ENCODE data around the gene SNRK. TPM values are rescaled to one million over a fixed set of nuclear protein-coding genes. Genes with fewer than 3 reads are reported as not detected.

SNRK gene
- total and polyA plus RNA-seq, 4 donors = 7.8 to 95.1 (median 38.7) TPM

GRCh38 chr3:43248973-43249372 is 37.4 kb upstream of the SNRK start:
- DNase-seq (no peak), ATAC-seq (ENCODE audit: low FRiP score) (no peak)
- no peak overlapping the region for H3K27ac ChIP-seq (ENCODE audit: low read depth in 1 of 2, low read length in 2 of 2)
- H3K27me3 ChIP-seq (ENCODE audit: control insufficient read depth in 1 of 2, insufficient read depth in 2 of 2, low read length in 1 of 2) = no peaks in the 10 kb centered on the region
- WGBS, 2 donors = 83 to 87% methylated on average over 2 of the region's 2 CpGs
- intact Hi-C loops (cut with DNase I) = no loop called here
- H3K4me1 ChIP-seq (ENCODE audit: control insufficient read depth in 1 of 2, insufficient read depth in 2 of 2, low read length in 2 of 2) = no peaks in the 10 kb centered on the region
- H3K9me3 ChIP-seq (ENCODE audit: control insufficient read depth, low read length) = peaks cover under 1% of the 10 kb centered on the region
- no peak overlapping the region for H3K4me3 ChIP-seq (ENCODE audit: low read length in 2 of 2)
- H3K36me3 ChIP-seq (ENCODE audit: control insufficient read depth in 1 of 2, insufficient read depth in 2 of 2, low read length in 1 of 2) = no peaks in the 10 kb centered on the region

- ATAC-seq (ENCODE audit: low FRiP score) (no peak), DNase-seq (no peak)
- H3K36me3 ChIP-seq (ENCODE audit: control insufficient read depth in 1 of 2, insufficient read depth in 2 of 2, low read length in 1 of 2) = no peaks in the 10 kb centered on the region
- no peaks in the 10 kb centered on the region for H3K4me1 ChIP-seq (ENCODE audit: control insufficient read depth in 1 of 2, insufficient read depth in 2 of 2, low read length in 2 of 2)
- no peak overlapping the region for H3K4me3 ChIP-seq (ENCODE audit: low read length in 2 of 2)
- H3K27ac ChIP-seq (ENCODE audit: low read depth in 1 of 2, low read length in 2 of 2) = no peak overlapping the region
- intact Hi-C loops (cut with DNase I) = no loop called here
- H3K9me3 ChIP-seq (ENCODE audit: control insufficient read depth, low read length) = no peaks in the 10 kb centered on the region
- H3K27me3 ChIP-seq (ENCODE audit: control insufficient read depth in 1 of 2, insufficient read depth in 2 of 2, low read length in 1 of 2) = no peaks in the 10 kb centered on the region
These were observed 36.9 kb upstream of the SNRK start for GRCh38 chr3:43249405-43249804.

DNA sequence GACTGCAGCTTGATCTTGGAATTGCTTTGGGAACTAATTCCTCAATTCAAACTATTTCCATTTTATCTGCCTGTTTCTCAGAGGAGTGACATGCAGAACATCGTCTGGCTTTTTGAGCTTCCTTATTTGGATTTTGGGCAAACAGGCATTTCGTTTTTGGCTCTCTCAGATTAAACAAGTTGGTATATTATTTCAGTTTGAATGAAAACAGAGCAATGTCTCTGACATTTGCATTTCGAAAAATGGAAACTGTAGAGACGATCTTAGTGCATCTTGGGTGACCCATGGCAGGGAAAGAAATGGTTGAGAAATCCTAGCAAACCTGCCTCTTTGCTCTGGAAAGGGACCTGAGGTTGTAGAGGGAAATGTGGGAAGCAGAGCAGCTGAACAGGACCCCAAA is 33.0 kb upstream of the SNRK start:
- no peak overlapping the region for H3K27ac ChIP-seq (ENCODE audit: low read depth in 1 of 2, low read length in 2 of 2)
- ATAC-seq (ENCODE audit: low FRiP score) (no peak), DNase-seq (no peak)
- no peaks in the 10 kb centered on the region for H3K36me3 ChIP-seq (ENCODE audit: control insufficient read depth in 1 of 2, insufficient read depth in 2 of 2, low read length in 1 of 2)
- 41 to 51% methylated on average over 4 of the region's 4 CpGs for WGBS, 2 donors
- intact Hi-C loops (cut with DNase I) = no loop called here
- H3K27me3 ChIP-seq (ENCODE audit: control insufficient read depth in 1 of 2, insufficient read depth in 2 of 2, low read length in 1 of 2) = no peaks in the 10 kb centered on the region
- H3K4me1 ChIP-seq (ENCODE audit: control insufficient read depth in 1 of 2, insufficient read depth in 2 of 2, low read length in 2 of 2) = no peaks in the 10 kb centered on the region
- H3K9me3 ChIP-seq (ENCODE audit: control insufficient read depth, low read length) = no peaks in the 10 kb centered on the region
- H3K4me3 ChIP-seq (ENCODE audit: low read length in 2 of 2) = no peak overlapping the region

- H3K4me3 ChIP-seq (ENCODE audit: low read length in 2 of 2) = no peak overlapping the region
- DNase-seq = no peak
- intact Hi-C loops (cut with DNase I) = no loop called here
- H3K36me3 ChIP-seq (ENCODE audit: control insufficient read depth in 1 of 2, insufficient read depth in 2 of 2, low read length in 1 of 2) = no peaks in the 10 kb centered on the region
- H3K27ac ChIP-seq (ENCODE audit: low read depth in 1 of 2, low read length in 2 of 2) = no peak overlapping the region
- no peaks in the 10 kb centered on the region for H3K27me3 ChIP-seq (ENCODE audit: control insufficient read depth in 1 of 2, insufficient read depth in 2 of 2, low read length in 1 of 2)
- 70 to 75% methylated on average over 1 of the region's 1 CpG for WGBS, 2 donors
- H3K9me3 ChIP-seq (ENCODE audit: control insufficient read depth, low read length) = no peaks in the 10 kb centered on the region
- no peaks in the 10 kb centered on the region for H3K4me1 ChIP-seq (ENCODE audit: control insufficient read depth in 1 of 2, insufficient read depth in 2 of 2, low read length in 2 of 2)
- no peak for ATAC-seq (ENCODE audit: low FRiP score)
These were observed 32.2 kb upstream of the SNRK start for GRCh38 chr3:43254125-43254524.

- Histone ChIP-seq H3K27ac (ENCODE audit: low read depth in 1 of 2, low read length in 2 of 2) (no peak overlapping the region), H3K9me3 (ENCODE audit: control insufficient read depth, low read length) (no peaks in the 10 kb centered on the region), H3K4me1 (ENCODE audit: control insufficient read depth in 1 of 2, insufficient read depth in 2 of 2, low read length in 2 of 2) (no peaks in the 10 kb centered on the region), H3K27me3 (ENCODE audit: control insufficient read depth in 1 of 2, insufficient read depth in 2 of 2, low read length in 1 of 2) (no peaks in the 10 kb centered on the region), H3K36me3 (ENCODE audit: control insufficient read depth in 1 of 2, insufficient read depth in 2 of 2, low read length in 1 of 2) (no peaks in the 10 kb centered on the region), H3K4me3 (ENCODE audit: low read length in 2 of 2) (no peak overlapping the region)
- 86 to 88% methylated on average over 2 of the region's 2 CpGs for WGBS, 2 donors
- DNase-seq (no peak), ATAC-seq (ENCODE audit: low FRiP score) (no peak)
- intact Hi-C loops (cut with DNase I) = no loop called here
These were observed 30.7 kb upstream of the SNRK start for GRCh38 chr3:43255662-43256061.

GRCh38 chr3:43256714-43257461 is 29.5 kb upstream of the SNRK start:
- Histone ChIP-seq H3K27ac (ENCODE audit: low read depth in 1 of 2, low read length in 2 of 2) (no peak overlapping the region), H3K36me3 (ENCODE audit: control insufficient read depth in 1 of 2, insufficient read depth in 2 of 2, low read length in 1 of 2) (no peaks in the 10 kb centered on the region), H3K9me3 (ENCODE audit: control insufficient read depth, low read length) (no peaks in the 10 kb centered on the region), H3K27me3 (ENCODE audit: control insufficient read depth in 1 of 2, insufficient read depth in 2 of 2, low read length in 1 of 2) (no peaks in the 10 kb centered on the region), H3K4me3 (ENCODE audit: low read length in 2 of 2) (no peak overlapping the region), H3K4me1 (ENCODE audit: control insufficient read depth in 1 of 2, insufficient read depth in 2 of 2, low read length in 2 of 2) (no peaks in the 10 kb centered on the region)
- intact Hi-C loops (cut with DNase I) = no loop called here
- ATAC-seq (ENCODE audit: low FRiP score) = no peak
- DNase-seq = no peak
- WGBS, 2 donors = 74 to 75% methylated on average over 1 of the region's 1 CpG

- Histone ChIP-seq H3K27ac (ENCODE audit: low read depth in 1 of 2, low read length in 2 of 2) (no peak overlapping the region), H3K4me3 (ENCODE audit: low read length in 2 of 2) (no peak overlapping the region), H3K9me3 (ENCODE audit: control insufficient read depth, low read length) (no peaks in the 10 kb centered on the region), H3K4me1 (ENCODE audit: control insufficient read depth in 1 of 2, insufficient read depth in 2 of 2, low read length in 2 of 2) (no peaks in the 10 kb centered on the region), H3K27me3 (ENCODE audit: control insufficient read depth in 1 of 2, insufficient read depth in 2 of 2, low read length in 1 of 2) (no peaks in the 10 kb centered on the region), H3K36me3 (ENCODE audit: control insufficient read depth in 1 of 2, insufficient read depth in 2 of 2, low read length in 1 of 2) (no peaks in the 10 kb centered on the region)
- ATAC-seq (ENCODE audit: low FRiP score) = no peak
- 81 to 84% methylated on average over 2 of the region's 2 CpGs for WGBS, 2 donors
- DNase-seq = no peak
- intact Hi-C loops (cut with DNase I) = no loop called here
These were observed 28.5 kb upstream of the SNRK start for GRCh38 chr3:43257850-43258249.

DNA sequence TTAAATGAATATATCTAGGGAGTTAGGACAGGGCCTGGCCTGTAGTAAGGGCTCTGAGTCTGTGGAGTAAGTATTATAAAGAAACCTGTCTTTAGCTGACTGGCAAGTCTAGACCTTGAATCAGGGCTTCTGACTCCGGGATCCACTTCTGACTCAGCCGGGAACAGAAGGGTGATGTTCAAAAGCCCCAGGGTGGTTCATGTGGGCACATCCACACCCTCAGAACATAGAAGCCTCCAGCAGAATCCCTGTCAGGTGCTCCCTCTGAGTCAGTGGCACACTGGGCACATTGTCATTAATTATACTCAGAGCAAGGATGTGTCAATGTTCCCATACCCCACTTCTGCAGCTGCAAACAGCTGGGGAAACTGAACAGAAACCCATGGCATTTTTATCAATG is 26.7 kb upstream of the SNRK start:
- H3K4me3 ChIP-seq (ENCODE audit: low read length in 2 of 2) = no peak overlapping the region
- H3K36me3 ChIP-seq (ENCODE audit: control insufficient read depth in 1 of 2, insufficient read depth in 2 of 2, low read length in 1 of 2) = no peaks in the 10 kb centered on the region
- H3K27me3 ChIP-seq (ENCODE audit: control insufficient read depth in 1 of 2, insufficient read depth in 2 of 2, low read length in 1 of 2) = no peaks in the 10 kb centered on the region
- H3K4me1 ChIP-seq (ENCODE audit: control insufficient read depth in 1 of 2, insufficient read depth in 2 of 2, low read length in 2 of 2) = no peaks in the 10 kb centered on the region
- ATAC-seq (ENCODE audit: low FRiP score) (no peak), DNase-seq (no peak)
- 91 to 96% methylated on average over 2 of the region's 2 CpGs for WGBS, 2 donors
- no peaks in the 10 kb centered on the region for H3K9me3 ChIP-seq (ENCODE audit: control insufficient read depth, low read length)
- intact Hi-C loops (cut with DNase I) = no loop called here
- H3K27ac ChIP-seq (ENCODE audit: low read depth in 1 of 2, low read length in 2 of 2) = no peak overlapping the region

DNA sequence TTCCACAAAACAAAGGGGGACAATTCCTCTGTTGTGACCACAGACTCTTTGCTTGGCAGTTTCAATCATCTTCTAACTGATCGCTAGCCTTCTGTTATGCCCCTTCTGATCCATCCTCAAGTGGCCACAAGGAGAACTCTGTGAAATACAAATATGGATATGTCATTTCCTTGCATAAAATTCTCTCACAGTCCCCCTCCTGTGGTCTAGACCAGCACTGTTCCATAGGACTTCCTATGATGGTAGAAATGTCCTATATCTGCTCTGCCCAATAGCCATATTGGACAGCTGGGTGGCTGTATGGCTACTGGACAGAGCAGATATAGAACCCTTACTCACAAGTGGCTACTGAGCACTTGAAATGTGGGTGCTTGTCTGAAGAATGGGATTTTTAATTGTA is 25.9 kb upstream of the SNRK start:
- 99 to 100% methylated on average over 1 of the region's 1 CpG for WGBS, 2 donors

More for the DNA sequence above, 25.9 kb upstream of the SNRK start:
- Histone ChIP-seq H3K9me3 (ENCODE audit: control insufficient read depth, low read length) (no peaks in the 10 kb centered on the region), H3K36me3 (ENCODE audit: control insufficient read depth in 1 of 2, insufficient read depth in 2 of 2, low read length in 1 of 2) (no peaks in the 10 kb centered on the region), H3K4me3 (ENCODE audit: low read length in 2 of 2) (no peak overlapping the region), H3K4me1 (ENCODE audit: control insufficient read depth in 1 of 2, insufficient read depth in 2 of 2, low read length in 2 of 2) (no peaks in the 10 kb centered on the region), H3K27me3 (ENCODE audit: control insufficient read depth in 1 of 2, insufficient read depth in 2 of 2, low read length in 1 of 2) (no peaks in the 10 kb centered on the region), H3K27ac (ENCODE audit: low read depth in 1 of 2, low read length in 2 of 2) (no peak overlapping the region)
- intact Hi-C loops (cut with DNase I) = no loop called here
- DNase-seq (no peak), ATAC-seq (ENCODE audit: low FRiP score) (no peak)
